H1 (cell line): Measurements from ENCODE around the gene PPP1CC.

Source experiments
- EP300 ChIP-seq, 2 experiments: IDR thresholded peaks; 1 replicate in 1 of 2; 2 replicates in 1 of 2; pipeline ENCODE4 v1.6.1; 2011 to 2012; ENCODE audit warnings: low read depth in 2 of 2, low read length in 2 of 2, mild to moderate bottlenecking in 2 of 2, borderline replicate concordance in 1 of 2, inconsistent platforms in 1 of 2, moderate library complexity in 1 of 2
- POLR2A ChIP-seq, 2 experiments: IDR thresholded peaks; 1 replicate in 1 of 2; 2 replicates in 1 of 2; pipeline ENCODE4 v1.6.1; 2011; ENCODE audit warnings: low read depth in 2 of 2, low read length in 2 of 2, mild to moderate bottlenecking in 2 of 2; ENCODE audit errors: control extremely low read depth in 1 of 2

DNA sequence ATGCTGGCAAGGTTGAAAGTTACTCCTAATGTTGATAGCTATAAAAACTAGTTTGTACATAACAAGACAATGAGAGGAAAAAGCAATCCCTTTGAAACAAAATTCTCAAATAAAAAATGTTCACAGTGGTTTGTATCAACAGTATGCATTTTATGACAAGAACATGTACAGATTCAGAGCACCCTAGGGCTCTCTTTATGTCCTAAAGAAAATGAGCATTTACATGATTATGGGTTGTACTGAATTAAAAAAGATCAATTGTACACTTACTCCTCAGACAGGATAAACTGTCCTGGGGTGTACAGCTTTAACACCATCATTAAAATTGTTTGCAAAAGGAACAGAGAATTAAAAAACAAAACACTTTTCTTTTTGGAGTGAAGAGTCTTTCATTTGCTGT is 22.2 kb downstream of the PPP1CC start:
- TF ChIP-seq EP300 (IDR thresholded peaks at IDR 0.05; ENCODE audit: borderline replicate concordance in 1 of 2, low read depth in 2 of 2, low read length in 2 of 2): no peak
- no peak for TF ChIP-seq POLR2A (IDR thresholded peaks at IDR 0.05; ENCODE audit: control extremely low read depth in 1 of 2, low read depth in 2 of 2, low read length in 2 of 2)
